IPS-18a (cell line): ENCODE results near the gene SLC49A3.
"Not testable (repeated sequence)": the region's sequence is repeated elsewhere in the genome, so short reads cannot be mapped to it uniquely, and the experiment has no call there.

Source experiments
- H3K27ac ChIP-seq: one replicate; pipeline ENCODE4 v1.5.1; 2013; ENCODE audit warnings: low read length
- H3K27me3 ChIP-seq: one replicate; pipeline ENCODE4 v1.6.1; 2013; ENCODE audit warnings: mild to moderate bottlenecking, low read length; ENCODE audit not compliant: control insufficient read depth, insufficient read depth
- H3K36me3 ChIP-seq: one replicate; pipeline ENCODE4 v1.6.1; 2013; ENCODE audit warnings: low read depth, low read length; ENCODE audit not compliant: control insufficient read depth
- H3K4me1 ChIP-seq: one replicate; pipeline ENCODE4 v1.6.1; 2013; ENCODE audit warnings: low read depth, low read length; ENCODE audit not compliant: control insufficient read depth
- H3K4me3 ChIP-seq: one replicate; pipeline ENCODE4 v1.5.1; 2013; ENCODE audit warnings: low read length
- H3K9ac ChIP-seq: one replicate; pipeline ENCODE4 v1.6.1; 2013; ENCODE audit warnings: mild to moderate bottlenecking, low read length, moderate library complexity
- H3K9me3 ChIP-seq: one replicate; pipeline ENCODE4 v1.6.1; 2013; ENCODE audit warnings: low read depth, low read length; ENCODE audit not compliant: control insufficient read depth

Gene SLC49A3

DNA sequence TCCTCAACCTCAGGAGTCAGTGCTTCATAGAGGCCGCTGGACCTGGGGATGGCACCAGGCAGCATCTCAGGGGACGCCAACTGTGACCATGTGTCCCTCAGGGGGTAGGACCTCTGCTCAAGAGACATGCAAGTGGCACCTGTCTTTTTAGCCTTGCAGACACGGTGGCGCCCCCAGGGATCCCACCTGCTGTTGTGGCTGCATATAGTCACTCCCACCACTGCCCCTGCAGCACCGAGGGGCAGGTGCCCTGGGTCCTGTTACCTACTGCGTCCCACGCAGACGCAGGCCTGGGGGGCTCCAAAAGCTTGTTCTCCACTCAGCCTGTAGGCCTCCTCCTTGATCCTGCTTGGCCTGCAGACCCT lies 12.1 kb downstream of the SLC49A3 start:
- Histone ChIP-seq H3K27me3 (no peaks in the 10 kb centered on the region), H3K4me1 (no peaks in the 10 kb centered on the region), H3K36me3 (peaks cover 8% of the 10 kb centered on the region), H3K27ac (no peak overlapping the region), H3K4me3 (no peak overlapping the region), H3K9ac (no peak overlapping the region), H3K9me3 (no peaks in the 10 kb centered on the region)

DNA sequence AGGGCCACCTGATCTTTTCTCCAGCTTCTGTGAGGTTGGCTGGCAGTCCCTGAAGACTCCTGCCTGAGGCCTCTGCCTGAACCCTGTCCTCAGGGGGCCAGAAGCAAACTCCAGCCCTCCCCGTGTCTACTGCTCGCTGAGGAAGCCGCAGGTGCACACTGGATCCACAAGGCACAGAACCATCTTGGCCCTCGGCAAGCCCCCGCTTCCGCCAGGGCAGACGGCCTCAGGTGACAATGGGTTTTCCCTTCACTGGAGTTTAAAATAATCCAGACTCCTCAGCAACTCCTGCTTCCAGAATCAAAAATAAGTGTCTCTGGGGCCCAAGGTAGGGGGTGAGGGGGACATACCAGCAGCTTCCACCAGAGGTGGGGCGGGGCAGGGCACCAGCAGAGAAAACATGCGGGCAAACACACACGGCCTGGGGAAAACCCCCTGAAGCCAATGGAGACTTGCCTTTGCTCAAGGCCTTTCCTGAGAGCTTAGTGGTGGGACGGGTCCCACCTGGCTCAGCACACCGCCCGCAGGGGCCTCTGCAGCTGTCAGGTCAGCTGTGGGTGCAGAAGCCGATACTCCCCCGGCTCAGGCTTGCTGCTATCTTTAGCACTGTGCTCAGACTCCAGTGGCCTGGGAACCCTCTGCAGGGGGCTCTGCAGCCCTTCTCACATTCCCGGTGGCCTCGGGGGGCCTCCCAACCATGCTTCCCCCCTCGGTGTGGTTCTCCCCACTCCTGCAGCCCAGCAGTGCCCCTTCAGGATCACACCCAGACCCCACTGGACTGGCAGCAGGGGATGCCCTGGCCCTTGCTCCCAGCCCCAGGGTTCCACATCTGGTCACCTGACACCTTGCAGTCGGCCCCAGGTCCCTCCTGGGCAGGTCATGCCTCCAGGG lies 12.7 kb downstream of the SLC49A3 start:
- H3K27ac ChIP-seq, result no peak overlapping the region
- H3K4me3 ChIP-seq, result no peak overlapping the region
- H3K36me3 ChIP-seq, result peaks cover 14% of the 10 kb centered on the region
- H3K4me1 ChIP-seq, result no peaks in the 10 kb centered on the region
- no peak overlapping the region for H3K9ac ChIP-seq
- H3K27me3 ChIP-seq, result no peaks in the 10 kb centered on the region
- no peaks in the 10 kb centered on the region for H3K9me3 ChIP-seq

DNA sequence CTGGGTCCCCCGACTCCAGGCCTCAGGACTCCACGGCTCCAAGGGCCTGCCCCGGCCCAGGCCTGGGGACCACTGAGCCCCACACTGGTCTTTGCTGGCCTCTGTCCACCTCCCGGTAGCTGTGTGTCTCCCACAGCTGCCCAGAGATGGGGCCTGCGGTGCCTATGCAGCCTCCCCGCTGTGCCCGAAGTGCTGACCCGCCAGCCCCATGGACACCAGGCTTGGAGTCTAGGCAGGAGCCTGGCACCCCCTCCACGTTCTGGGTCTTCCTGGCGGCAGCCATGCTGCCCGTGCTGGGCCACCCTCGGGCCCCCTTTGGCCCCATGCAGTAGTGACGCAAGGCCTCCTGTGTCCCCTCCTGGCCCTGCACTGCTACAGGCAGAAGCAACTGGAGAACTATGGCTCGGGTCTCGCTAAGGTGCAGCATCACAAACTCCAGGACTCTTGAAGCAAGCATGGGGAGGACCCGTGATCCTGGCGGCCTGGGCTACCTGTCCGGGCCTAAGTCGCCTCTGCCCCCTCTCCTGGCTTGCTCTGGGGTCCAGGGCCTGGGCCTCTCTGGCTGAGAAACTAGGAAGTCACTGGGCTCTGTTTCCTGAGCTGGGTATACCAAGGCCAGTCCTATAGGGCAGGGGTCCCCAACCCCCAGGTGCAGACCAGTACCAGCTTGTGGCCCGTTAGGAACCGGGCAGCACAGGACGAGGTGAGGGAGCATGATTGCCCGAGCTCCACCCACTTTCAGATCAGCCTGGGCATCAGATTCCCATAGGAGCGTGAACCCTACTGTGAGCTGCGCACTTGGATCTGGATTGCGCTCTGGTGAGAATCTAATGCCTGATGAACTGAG lies 13.7 kb downstream of the SLC49A3 start:
- Histone ChIP-seq H3K36me3 (peaks cover 14% of the 10 kb centered on the region), H3K4me3 (peak overlapping the region; percentile 80), H3K27ac (no peak overlapping the region), H3K9me3 (no peaks in the 10 kb centered on the region), H3K27me3 (no peaks in the 10 kb centered on the region), H3K4me1 (no peaks in the 10 kb centered on the region), H3K9ac (peak overlapping the region; percentile 72)

DNA sequence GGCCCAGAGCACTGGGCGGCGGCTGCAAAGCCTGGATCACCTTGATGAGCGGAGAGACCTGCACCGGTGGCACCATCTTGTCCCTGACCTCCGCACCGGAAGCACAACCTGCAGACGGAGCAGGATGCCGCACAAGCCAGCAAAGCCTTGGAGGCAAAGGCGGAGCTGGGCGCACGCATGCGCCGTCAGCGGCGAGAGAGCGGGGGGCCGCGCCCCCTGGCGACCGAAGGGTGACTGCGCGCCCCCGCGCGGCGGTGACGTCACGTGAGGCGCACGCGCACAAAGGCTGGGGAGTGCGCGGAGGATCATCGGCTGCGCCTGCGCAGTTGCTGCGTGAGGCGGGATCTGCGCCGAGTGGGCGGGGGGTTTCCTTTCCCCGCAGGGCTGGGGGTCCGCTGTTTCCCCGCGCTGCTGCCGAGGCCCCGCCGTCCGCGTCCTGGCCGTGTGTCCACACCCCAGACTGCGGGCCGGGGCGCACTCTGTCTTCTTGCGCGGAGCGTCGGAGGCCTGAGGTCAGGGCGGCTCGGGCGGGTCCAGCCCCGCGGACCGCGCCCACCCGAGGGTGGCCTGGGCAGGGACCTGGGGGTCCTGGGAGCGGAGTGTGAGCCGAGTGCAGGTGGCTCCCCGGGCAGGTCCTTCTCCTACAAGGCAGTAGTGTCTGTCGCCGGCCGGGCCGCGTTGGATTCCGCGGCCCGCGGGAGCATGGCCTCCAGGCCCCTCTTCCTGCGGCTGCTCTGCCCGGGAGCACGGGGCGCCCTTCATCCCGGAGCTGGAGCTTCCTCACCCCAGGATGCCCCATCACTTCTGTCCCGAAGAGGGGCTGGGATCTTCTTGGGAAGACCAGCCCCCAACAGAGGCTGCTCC lies 14.5 kb downstream of the SLC49A3 start, which contains the start of the genes ATP5ME and MYL5:
Gene ATP5ME, minus strand, starts transcription at position 105 of the 864 bp plus-strand sequence. Its CDS starts 29 bp downstream, at position 76.
Gene MYL5, plus strand, starts transcription at position 371 of the 864 bp plus-strand sequence. CDS start 3,485 bp downstream, outside the sequence.
- peak within 1 kb of the TSS; percentile 50 for H3K27ac ChIP-seq
- H3K9ac ChIP-seq, result peak within 1 kb of the TSS; percentile 84
- no peaks in the 10 kb centered on the region for H3K4me1 ChIP-seq

DNA sequence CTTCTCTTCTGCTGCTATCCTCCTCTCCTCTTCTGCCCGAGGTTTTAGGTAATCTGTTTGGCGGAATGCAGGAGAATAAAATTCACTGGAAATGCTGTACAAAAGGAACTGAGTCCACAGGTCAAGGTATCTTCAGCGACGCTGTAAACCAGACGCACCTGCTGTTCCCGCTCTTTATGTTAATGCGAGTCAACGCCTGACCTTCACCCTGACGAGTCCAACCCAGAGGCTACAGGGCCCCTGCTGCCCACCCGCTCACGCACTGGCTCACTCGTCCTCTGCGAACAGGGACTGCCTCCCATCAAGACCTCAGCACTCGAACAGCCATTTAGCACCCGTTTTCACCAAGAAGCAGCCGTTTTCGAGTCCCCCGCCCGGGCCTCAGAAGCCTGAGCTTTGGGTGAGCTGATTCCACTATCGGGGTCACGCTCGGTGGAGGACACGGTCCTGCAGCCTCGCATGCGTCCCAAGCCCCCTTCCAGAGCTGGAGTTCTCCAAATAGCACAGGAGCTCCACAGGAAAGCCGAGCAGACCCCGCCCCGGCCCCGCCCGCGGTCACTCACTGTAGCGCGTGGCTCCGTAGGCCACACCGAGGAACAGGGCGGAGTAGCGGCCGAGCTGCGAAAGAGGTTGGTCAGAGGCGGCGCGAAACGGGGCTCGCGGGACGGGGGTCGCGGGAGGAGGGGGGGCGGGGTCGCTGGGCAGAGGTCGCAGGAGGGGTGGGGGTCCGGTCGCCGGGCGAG lies 15.4 kb downstream of the SLC49A3 start:
- Histone ChIP-seq H3K27me3 (no peaks in the 10 kb centered on the region), H3K4me3 (peak overlapping the region; percentile 78), H3K27ac (peak overlapping the region; percentile 50), H3K9me3 (no peaks in the 10 kb centered on the region), H3K4me1 (no peaks in the 10 kb centered on the region), H3K9ac (peak overlapping the region; percentile 84), H3K36me3 (peaks cover 14% of the 10 kb centered on the region)

More for the DNA sequence above, 14.5 kb downstream of the SLC49A3 start, which contains the start of the genes ATP5ME and MYL5:
- H3K36me3 ChIP-seq, result peaks cover 14% of the 10 kb centered on the region
- H3K27me3 ChIP-seq, result no peaks in the 10 kb centered on the region
- peak within 1 kb of the TSS; percentile 80 for H3K4me3 ChIP-seq
- H3K9me3 ChIP-seq, result no peaks in the 10 kb centered on the region

DNA sequence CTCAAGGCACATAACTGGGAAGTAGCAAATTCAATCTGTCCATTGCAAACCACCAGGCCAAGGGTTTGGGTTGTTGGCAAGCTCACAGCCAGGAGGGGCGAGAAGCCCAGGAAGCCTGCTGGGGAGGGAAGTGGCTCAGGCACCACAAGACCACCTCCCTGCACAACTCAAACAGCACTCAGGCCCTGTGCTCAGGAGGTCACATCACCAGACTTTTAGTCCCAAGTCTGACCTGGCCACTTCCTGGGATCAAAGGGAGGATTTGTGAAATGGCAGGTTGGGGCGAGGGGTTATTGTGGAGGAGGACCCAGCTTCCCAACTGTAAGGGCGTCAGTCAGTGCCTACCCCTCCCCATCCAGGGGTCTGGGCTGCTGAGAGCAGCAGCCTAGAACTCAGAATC lies 17.2 kb downstream of the SLC49A3 start:
- no peak overlapping the region for H3K9ac ChIP-seq
- H3K4me3 ChIP-seq, result no peak overlapping the region
- no peaks in the 10 kb centered on the region for H3K9me3 ChIP-seq
- no peaks in the 10 kb centered on the region for H3K4me1 ChIP-seq
- peaks cover 14% of the 10 kb centered on the region for H3K36me3 ChIP-seq
- H3K27ac ChIP-seq, result no peak overlapping the region
- H3K27me3 ChIP-seq, result no peaks in the 10 kb centered on the region

DNA sequence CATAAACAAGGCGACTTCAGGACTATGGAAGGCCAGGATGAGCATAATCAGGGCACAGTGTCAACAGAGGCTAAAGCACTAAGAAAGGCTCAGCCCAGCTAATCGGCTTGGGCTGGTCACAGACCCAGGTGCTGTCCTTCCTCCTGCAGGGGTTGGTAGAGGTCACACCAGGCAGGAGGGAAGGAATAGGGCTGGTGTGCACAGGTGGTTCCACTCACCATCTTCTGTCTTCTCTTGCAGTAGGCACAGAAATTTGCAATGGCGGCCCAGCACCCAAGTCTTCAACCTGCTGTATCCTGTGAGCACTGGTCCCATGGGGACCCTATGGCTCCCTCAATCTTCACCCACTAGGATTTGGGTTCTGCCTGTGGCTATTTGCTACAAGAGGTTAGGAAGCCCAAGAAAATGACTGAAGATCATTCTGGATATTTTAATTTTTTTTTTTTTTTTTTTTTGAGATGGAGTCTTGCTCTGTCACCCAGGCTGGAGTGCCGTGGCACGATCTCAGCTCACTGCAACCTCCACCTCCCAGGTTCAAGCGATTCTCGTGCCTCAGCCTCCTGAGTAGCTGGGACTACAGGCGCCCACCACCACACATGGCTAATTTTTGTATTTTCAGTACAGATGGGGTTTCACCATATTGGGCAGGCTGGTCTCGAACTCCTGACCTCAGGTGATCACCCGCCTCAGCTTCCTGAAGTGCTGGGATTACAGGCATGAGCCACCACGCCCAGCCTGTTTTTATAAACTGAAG lies 19.0 kb downstream of the SLC49A3 start:
- H3K4me3 ChIP-seq, H3K9ac ChIP-seq: not testable (repeated sequence)

DNA sequence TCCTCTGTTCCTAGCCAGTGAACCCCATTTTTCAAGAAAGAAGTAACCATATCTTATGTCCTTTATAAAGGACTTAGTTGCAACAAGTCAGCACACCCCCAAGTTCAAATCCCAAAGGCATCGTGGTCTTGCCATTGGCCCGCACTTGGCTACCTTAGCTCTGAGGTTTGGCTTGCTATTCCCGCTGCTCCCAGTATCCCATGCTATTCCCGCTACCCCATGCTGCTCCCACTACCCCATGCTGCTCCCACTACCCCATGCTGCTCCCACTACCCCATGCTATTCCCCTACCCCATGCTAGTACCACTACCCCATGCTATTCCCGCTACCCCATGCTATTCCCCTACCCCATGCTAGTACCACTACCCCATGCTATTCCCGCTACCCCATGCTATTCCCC lies 20.7 kb downstream of the SLC49A3 start:
- H3K9ac ChIP-seq, H3K9me3 ChIP-seq, H3K4me1 ChIP-seq, H3K4me3 ChIP-seq, H3K27ac ChIP-seq, H3K27me3 ChIP-seq: not testable (repeated sequence)
- H3K36me3 ChIP-seq, result peaks cover 14% of the 10 kb centered on the region

More for the DNA sequence above, 19.0 kb downstream of the SLC49A3 start:
- peaks cover 14% of the 10 kb centered on the region for H3K36me3 ChIP-seq
- not testable (repeated sequence) for H3K9me3 ChIP-seq, H3K4me1 ChIP-seq, H3K27me3 ChIP-seq, H3K27ac ChIP-seq

DNA sequence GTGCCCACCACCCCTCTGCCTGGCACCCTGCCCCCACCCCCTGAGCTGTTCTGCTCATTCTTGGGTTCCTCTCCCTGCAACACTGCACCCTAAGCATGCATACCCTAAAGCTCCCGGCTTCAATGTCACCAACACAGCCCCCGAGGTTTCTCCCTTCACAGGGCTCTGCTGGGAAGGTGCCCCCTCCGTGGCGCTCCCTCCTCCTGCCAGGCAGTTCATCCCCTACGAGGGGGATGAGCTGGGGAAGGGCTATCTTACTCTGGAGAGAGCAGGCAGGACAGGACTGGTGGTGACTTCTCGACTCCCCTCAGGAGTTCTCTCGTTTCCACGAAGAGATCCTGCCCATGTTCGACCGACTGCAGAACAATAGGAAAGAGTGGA lies 21.4 kb downstream of the SLC49A3 start:
- no peak overlapping the region for H3K27ac ChIP-seq
- H3K9ac ChIP-seq, result no peak overlapping the region
- no peaks in the 10 kb centered on the region for H3K27me3 ChIP-seq
- H3K9me3 ChIP-seq, result no peaks in the 10 kb centered on the region
- no peak overlapping the region for H3K4me3 ChIP-seq
- H3K4me1 ChIP-seq, result no peaks in the 10 kb centered on the region
- H3K36me3 ChIP-seq, result peaks cover 13% of the 10 kb centered on the region
